ENCODE data around the gene DGCR6L.
"Not testable (repeated sequence)": the region's sequence is repeated elsewhere in the genome, so short reads cannot be mapped to it uniquely, and the experiment has no call there.

DGCR6L gene

DNA sequence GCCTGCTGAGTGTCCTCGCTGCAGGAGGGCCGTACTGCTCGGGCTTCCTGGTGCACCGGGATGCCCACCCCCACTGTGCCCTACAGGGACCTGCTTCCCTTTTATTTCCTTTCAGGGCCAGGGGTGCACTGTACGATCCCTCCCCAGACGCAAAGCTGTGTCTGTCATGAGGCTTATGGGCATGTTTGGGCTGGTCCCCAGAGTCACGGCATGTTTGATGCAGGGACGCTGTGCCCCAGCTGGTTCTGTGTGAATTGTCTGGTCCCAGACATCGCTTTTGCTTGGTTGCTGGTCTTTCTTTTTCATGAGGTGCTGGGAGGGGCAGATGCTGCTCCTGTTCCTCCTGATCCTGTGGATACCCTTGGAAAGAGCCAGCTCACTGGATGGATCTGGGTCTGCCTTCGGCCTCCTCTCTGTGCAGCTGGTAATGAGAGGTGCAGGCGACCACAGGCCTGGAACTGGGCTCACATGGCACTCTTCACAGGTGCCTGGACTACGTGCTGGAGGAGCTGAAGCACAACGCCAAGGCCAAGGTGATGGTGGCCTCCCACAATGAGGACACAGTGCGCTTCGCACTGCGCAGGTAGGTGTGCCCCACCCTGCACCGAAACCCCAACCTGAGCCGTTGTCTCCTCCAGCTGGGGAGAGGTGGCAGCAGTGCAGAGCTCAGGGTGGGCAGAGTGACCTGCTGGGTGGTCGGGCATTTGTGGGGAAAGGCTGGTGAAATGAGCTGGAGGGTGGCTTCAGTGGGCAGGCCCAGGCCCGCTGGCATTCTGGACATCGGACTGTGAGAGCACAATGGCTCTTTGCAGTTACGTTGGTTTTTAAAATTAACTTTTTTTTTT, 10.8 kb downstream of the DGCR6L start:
- DNase-seq, result not testable (repeated sequence)

DNA sequence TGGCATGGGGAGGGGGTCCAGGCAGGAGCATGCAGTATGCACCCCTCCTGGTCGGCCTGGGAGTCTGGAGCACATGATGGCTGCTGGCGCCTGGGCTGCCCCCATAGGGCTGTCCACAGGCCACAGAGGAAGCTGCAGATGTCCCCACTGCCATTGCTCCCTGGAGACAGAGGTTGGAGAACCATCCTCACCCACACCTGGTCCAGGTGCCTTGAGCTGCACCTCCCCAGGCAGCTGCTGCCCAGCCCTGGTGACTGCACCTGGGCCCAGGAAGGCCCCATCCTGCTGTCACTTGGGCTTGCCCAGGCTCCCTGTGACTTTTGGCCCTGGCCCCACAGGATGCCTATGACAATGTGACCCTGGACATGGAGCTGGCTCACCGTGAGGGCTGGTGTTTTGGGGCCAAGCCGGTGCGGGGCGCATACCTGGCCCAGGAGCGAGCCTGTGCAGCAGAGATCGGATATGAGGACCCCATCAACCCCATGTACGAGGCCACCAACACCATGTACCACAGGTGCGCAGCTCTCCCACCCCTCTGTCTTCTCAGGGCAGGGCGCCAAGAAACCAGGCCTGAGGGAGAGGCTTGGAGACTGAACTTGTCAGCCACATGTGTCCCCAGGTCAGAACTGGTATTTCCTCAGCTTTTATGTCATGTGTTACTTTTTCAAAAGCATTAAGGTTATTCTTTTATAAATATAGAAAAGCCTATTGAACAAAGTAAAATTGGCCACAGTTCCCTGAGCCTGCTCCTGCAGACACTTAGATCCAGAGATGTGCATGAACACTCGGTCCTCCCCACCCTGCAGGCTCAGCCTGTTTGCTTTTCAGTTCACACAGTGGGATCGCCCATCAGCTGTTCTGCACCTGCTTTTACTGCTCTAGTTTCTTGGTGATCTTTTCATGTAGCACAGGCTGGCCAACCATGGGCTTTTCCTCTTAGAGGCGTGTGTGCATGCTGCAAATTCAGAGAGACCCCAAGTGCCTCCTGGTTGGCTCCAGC, 12.1 kb downstream of the DGCR6L start:
- not testable (repeated sequence) for DNase-seq

DNA sequence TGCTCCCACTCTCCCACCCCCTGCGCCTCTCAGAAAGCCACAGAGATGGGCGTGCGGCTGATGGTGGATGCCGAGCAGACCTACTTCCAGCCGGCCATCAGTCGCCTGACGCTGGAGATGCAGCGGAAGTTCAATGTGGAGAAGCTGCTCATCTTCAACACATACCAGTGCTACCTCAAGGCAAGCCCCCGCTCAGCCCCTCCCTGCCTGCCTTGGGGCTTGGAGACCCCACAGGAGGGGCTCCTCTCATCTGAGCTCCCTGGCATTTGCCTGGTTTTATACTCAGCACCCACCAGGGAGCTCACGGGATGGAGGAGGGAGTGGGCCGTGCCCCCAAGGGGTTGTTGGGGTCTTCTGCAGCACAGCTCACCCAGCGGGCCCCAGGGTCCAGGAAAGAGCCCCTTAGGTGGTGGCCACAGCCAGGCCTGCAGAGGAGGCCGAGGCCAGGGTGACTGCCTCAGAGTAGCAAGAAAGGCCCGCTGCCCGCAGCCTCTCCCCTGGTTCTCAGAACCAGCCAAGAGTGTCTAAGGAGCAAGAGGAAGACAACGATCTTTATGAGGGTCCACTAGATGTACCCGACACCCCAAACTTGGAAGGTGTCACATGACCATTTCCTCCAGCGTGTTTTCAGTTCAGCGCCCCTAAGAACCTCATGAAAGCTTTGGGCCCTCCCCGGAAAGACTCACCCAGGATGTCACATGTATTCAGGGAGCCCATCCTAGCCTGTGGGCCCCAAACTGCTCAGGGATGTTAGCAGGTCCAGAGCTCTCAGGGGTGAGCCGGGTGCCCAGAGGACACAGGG, 13.0 kb downstream of the DGCR6L start:
- DNase-seq, result not testable (repeated sequence)

DNA sequence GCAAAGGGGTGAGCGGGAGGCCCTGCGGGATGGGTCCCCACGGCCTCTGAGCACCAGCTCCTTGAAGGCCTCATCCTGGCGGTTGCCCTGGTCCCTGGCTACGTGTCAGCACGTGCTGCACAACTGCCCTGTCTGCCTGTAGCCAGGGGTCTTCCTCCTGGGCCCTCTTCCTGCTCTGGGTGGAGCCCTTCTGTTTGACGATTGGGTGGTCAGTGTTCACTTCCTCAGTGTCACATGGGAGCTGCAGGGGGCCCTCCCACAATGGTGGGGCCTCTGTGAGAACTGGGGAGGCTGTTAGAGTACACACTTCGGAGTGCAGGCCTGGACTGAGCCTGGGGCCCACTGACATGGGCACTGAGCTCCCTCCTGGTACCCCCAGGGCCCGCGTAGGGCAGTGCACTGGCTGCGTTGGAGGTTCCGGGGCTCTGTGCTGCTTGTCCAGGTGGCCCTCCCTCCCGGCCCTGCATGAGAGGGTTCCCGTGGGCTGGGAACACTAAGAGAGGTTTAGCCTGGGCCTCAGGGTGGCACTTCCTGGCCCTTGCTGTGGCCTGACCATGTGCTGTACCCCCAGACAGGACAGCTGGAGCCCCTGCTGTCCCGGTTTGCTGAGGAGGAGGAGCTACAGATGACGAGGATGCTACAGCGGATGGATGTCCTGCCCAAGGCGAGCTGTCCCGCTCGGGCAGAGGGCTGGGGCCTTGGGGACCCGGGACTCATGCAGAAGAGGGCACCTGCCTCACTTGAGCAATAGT, 13.8 kb downstream of the DGCR6L start:
- no peak for DNase-seq

DNA sequence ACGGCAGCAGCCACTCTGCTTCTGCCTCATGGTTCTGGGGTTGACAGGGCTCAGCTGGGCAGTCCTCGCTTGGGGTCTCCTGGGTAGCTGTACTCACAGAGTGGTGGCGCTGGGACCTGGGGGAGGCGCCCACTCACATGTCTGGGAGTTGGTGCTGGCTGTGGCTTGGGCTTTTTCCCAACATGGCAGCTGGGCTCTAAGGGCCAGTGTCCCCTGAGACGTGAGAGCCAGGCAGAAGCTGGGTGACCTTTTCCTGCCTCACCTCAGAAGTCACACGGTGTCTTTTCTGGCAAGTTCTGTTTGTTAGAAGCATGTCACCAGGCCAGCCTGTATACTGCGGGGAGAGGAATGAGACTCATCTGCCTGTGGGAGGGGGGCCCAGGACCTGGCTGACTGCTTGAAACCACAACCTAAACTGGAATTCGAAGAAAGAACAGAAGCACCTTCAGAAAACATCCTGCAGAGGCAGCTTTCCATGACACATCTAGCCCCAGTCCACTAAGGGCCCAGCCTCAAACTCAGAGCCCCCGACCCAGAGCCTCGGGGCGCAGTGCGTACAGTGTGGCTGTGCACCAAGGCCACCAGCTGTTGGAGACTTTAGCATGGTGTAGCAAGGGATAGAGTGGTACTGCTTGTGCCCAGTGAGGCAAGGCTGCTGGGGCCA, 14.5 kb downstream of the DGCR6L start:
- DNase-seq, result not testable (repeated sequence)

DNA sequence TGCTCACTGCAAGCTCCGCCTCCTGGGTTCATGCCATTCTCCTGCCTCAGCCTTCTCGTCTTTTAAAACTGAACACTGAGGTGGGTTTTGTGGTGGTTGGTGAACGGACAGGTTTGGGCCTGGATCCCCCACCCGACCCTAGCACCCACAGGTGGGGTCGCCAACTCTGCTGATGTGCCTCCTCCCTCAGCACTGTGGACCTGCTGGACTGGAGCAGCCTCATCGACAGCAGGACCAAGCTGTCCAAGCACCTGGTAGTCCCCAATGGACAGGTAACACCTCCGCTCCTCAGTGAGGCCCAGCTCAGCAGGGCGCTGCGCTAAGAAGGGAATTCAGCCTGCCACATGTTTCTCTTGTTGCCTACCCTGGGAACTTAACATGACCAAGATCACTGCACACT, 15.2 kb downstream of the DGCR6L start:
- DNase-seq, result no peak

DNA sequence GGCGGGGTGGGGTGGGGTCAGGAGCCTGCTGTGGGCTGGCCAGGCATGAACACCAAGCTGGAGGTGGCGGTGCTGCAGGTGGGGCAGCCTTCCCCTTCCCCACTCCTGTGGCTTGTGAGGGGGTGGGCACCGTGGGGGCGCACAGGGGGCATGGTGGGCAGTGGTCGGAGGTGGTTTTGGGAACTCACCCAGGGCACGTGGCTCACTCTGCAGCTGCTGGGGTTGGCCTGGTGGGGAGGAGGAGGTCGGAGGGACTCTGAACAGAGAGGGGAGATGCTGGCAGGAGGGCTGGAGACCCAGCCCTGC, 16.7 kb downstream of the DGCR6L start:
- DNase-seq, result not testable (repeated sequence)

DNA sequence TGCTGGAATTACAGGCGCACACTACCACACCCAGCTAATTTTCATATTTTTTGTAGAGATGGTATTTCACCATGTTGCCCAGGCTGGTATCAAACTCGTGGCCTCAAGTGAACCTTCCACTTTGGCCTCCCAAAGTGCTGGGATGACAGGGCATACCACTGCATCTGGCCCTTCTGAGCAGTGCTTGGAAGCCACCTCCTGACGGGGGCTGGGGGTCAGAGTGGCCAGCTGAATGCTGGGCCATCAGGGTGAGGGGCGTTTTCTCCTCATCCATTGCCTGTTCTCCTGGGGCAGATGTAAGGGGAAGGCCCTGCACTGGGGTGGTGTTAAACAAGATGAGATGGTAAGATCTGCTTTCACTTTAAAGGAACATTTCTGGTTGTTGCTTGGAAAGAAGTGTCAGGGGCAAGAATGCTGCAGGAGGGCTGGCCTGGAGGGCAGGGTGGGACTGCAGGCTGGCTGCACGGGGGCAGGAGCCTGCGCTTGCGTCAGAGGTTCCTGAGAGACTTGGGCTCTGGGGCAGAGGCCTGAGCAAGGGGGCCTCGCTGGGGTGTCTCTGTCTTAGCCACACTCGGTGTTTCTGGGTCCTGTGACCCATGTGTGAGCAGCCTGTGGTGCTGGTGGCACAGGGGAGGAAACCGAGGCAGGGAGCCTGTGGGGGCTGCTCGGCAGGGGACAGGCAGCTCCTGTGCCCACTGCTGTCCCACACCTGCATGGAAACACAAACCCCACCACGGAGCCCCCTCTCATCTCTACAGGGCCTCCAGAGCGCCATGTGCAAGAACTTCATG, 17.2 kb downstream of the DGCR6L start:
- DNase-seq, result no peak

DNA sequence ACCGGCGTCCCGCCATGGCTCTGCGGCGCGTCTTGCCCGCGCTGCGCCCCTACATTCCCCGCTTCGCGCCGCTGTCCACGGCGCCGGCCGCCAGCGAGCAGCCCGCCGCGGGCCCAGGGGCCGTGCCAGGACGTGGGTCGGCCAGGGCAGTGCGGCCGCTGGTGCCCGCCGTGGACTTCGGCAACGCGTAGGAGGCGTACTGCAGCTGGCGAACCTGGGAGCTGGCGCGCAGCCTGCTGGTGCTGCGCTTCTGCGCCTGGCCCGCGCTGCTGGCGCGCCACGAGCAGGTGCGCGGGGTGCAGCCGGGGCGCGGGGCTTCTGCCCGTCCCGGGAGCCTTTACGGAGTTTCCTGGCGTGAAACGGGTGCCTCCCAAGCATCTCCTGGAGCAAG, 20.1 kb downstream of the DGCR6L start:
- no peak for DNase-seq

DNA sequence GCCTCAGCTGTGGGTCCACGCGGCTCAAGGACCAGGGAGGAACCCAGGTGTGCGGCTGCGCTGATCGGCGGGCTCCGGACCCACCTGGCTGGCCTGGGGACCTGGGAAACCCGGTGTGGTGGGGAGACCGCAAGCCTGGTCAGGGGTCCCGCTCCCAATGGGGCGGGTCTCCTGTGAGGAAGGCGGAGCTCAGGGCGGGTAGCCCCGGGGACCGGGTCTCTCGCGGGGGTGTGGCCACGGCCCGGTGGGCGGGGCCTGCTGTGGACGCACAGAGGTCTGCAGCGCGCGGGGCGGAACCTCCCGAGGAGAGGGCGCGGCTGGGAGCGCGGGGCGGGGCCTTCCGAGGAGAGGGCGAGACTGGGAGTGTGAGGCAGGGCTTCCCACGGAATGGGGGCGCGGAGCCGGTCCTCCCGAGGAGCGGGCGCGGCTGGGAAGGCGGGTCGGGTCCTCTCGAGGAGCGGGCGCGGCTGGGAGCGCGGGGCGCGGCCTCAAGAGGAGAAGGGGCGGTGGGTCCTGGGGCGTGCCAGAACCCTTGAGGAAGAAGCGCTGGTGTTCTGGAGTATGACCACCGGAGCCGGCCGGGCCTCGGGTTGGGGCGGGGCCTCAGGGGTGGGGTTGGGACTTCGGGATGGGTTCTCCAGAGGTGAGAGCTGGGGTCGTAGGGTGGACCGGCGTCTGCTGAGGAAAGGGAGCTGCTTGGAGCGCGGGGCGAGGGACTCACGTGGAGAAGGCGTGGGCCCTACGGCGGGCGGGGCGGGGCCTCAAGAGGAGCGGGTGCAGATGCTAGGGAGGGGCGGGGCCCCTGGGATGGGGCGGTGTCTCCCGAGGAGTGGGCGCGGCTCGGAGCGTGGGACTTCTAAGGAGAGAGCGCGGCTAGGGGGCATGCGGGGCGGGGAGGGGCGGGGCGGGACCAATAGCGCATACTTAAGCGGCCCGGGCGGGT, 20.8 kb downstream of the DGCR6L start:
- no peak for DNase-seq

DNA sequence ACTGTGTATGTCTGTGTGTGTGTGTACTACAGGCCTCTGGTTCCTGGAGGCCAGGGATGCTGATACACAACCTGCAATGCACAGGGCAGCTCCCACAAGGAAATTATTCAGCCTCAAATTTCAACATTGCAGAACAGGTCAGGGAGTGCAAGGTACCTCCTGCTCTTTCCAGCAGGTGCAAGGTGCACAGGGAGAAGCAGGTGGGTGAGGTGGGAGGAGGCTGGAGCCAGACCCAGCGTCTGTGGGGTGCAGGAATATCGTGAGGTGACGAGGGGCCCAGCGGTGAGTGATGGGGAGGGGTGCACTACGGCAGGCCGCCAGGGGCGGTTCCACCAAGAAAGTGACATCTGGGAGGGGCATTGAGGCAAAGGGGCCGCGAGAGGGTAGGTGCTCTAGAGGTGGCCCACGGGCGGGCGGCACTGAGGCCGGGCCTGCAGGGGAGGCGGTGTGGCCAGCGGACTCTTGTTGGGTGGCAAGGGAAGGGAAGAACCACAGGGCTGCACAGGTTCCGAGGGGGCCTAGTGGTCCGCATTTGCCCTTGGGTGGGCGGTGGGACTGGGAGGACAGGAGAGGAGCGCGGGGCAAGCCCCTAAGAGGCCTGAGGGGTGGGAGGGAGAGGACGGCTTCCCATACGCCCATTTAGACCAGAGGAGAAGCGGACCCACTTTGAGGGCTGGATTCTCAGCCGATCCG, 21.6 kb downstream of the DGCR6L start:
- no peak for DNase-seq

DNA sequence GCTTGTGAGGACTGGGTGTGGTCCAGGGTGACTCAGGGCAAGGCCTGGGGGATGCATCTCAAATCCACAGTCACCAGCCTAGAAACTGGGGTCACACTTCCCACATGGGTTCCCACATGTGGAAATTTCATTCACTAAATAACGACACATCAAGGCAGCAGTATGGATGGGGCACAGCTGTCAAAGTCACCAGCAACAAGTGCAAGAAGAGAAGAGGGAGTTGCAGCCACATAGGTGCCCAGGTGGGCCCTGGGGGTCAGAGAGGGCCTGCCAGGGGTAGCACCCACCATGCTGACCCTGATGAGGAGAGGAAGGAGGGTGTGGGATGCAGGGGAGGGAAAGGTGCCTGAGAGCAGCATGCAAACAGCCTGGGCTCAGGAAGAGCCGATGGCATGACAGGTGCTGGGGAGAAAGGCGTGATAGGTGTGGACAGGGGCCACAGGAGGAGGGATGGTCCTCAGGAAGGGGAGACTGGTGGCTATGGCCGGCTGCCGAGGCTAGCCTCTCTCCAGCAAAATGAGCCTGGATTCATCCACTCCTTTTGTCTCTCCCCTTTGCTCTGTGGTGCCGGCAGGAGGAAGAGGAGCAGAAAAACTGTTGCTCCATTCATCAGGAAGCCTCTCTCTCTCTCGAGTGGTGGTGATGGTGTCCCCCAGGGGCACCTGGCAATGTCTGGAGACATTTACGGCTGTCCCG, 22.3 kb downstream of the DGCR6L start:
- no peak for DNase-seq

DNA sequence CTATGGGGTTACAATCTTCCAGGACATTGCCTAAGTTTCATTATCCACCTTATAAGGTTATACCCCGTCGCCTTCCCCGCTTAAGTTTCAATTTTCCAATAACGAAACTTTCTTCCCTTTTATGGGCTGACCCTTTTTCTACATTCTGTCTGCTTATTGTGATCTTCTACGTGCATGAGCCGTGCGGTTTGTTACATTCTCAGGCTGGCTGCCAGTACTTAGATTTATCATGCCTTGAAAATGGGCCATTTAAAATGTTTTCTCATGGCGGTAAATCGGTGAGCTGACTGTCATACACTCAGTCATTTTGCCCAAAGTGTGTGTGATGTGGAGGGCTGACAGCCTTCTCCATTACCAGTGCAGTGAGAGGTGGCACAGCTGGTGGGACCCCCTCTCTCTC, 23.3 kb downstream of the DGCR6L start:
- no peak for DNase-seq

DNA sequence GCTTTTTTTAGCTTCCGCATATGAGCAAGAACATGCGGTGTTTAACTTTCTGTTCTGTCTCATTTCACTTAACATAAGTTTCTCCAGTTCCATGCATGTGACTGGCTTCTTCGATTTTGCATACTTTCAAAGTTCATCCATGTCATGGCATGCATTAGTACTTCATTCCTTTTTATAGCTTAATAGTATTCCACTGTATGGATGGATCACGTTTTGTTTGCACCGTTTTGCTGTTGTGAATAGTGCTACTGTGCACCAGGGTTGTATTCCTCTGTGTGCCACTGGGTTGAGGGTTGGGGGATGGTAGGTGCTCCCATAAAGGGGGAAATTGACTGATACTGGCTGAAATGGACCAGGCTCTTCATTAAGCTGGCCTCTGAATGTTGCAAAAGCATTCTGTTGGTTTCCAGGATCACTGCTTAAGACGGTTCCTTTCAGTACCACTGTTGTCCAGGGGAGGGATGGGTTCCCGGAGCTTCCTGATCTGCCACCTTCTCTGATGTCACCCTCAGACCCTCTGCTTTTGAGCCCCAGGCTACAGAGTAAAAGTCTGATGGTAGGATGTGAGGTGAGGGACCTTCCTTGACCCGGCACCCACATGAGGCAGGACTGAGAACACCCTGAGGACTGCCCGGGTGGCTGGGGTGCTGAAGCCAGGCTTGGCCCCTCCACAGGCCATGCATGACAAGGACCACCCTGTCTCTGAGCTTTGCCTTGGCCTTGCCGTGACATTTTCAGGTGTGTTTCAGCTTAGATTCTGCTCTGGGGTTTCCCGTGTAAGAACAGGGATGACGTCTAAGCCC, 24.4 kb downstream of the DGCR6L start:
- DNase-seq, result no peak

DNA sequence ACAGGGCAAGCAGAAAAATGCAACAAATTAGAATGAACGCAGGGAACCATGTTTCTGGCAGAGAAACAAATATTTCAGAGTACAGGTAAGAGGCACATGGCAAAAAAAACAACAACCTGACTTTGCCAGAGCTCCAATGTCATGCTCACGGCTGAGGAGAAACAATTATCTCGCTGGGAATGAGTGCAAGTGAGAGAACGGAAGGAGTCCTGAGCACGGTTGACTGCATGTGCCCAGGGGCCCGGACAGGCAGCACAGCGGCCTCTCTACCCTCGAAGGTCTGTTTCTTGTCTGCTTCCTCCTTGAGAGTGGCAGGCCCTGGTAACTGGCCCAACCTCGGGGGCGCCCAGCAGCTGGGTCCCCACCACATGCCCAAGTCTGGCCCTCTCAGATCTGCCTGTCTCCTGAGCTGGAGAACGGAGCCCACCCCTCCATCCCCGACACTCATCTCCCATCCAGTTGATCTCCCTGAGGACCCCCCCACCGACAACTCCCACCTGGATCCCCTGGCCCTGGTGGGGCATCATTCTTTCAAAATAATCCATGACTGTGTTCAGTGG, 27.1 kb downstream of the DGCR6L start:
- no peak for DNase-seq

DNA sequence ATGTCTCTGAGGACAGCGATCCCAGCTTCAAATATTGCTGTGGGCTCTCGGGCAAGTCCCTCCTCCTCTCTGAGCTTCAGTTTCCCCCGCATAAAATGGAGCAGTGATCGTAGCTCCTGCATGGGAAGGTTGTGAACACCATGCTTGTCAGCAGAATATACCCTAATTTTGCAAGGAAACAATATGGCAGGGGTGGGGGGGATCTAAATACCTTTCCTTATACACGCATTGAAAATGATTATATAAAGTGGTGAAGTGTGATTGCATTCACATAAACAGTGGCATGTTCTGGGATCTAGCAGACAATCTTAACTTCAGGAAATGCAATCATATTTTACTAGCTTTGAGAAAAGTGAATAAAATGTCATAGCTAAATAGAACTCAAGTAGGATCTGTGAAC, 27.8 kb downstream of the DGCR6L start:
- no peak for DNase-seq

DNA sequence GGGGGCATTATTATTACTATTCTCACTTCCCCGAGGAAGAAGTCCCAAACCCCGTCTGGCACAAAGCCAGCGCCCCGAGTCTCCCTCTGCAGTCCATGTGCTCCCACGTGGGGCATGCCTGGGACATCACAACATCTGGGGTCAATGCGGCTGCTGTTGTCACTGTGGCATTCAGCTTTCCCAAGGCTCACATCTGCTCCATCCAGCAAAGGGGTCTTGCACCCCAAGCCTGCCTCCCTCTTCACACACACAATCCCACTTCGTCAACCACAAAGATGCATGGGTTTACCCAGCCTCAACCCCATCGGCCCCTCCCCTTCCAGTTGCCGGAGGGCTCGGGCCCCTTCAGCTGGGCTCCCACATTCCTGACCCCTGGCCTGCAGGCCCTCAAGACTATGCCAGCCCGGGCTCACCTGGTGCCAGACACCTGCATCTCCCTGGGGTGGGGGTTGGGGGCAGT, 28.2 kb downstream of the DGCR6L start:
- DNase-seq, result no peak
